Measurements from ENCODE around the gene ZC3H12C. TPM values are rescaled to one million over a fixed set of nuclear protein-coding genes. Genes with fewer than 3 reads are reported as not detected.

ZC3H12C gene
- total RNA-seq, 3 donors from 2014 or later: 0.35 to 1.3 (median 0.90) TPM

DNA sequence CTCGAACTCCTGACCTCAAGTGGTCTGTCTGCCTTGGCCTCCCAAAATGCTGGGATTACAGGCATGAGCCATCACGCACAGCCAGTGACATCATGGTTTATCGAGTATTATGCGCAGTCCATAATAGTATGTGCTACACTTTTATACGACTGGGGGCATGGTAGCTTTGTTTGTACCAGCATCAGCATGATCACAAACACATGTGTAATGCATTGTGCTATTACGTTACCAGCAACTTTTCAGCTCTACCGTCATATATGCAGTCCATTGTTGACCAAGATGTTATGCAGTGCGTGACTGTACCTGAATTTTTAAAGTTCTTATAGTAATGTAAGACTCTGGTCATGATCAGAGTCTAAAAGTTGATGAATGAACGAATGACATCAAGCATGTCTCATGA is 67.9 kb downstream of the ZC3H12C start:
- DNase-seq (no peak), ATAC-seq (no peak)
- Mint-ChIP-seq H3K36me3 (ENCODE audit: insufficient read depth) (no peaks in the 10 kb centered on the region), H3K4me3 (no peak overlapping the region), H3K27me3 (ENCODE audit: low read depth) (peaks cover 3% of the 10 kb centered on the region), H3K9me3 (no peaks in the 10 kb centered on the region), H3K4me1 (ENCODE audit: low read depth) (no peaks in the 10 kb centered on the region)

- DNase-seq (no peak), ATAC-seq (no peak)
- Mint-ChIP-seq H3K4me1 (ENCODE audit: low read depth) (no peaks in the 10 kb centered on the region), H3K9me3 (no peaks in the 10 kb centered on the region), H3K27me3 (ENCODE audit: low read depth) (peaks cover 3% of the 10 kb centered on the region), H3K4me3 (no peak overlapping the region), H3K36me3 (ENCODE audit: insufficient read depth) (no peaks in the 10 kb centered on the region)
These were observed 69.0 kb downstream of the ZC3H12C start for GRCh38 chr11:110162216-110162615.

- Mint-ChIP-seq H3K4me3 (no peak overlapping the region), H3K9me3 (no peaks in the 10 kb centered on the region), H3K36me3 (ENCODE audit: insufficient read depth) (no peaks in the 10 kb centered on the region), H3K4me1 (ENCODE audit: low read depth) (no peaks in the 10 kb centered on the region), H3K27me3 (ENCODE audit: low read depth) (no peaks in the 10 kb centered on the region)
- ATAC-seq (peak in 1 of 2 donors; percentile 14), DNase-seq (no peak)
These were observed 72.1 kb downstream of the ZC3H12C start for GRCh38 chr11:110165039-110165925.

- H3K27me3 Mint-ChIP-seq (ENCODE audit: low read depth): peaks cover 11% of the 10 kb centered on the region
- H3K36me3 Mint-ChIP-seq (ENCODE audit: insufficient read depth): no peaks in the 10 kb centered on the region
- DNase-seq (no peak), ATAC-seq (no peak)
- no peak overlapping the region for H3K4me3 Mint-ChIP-seq
- H3K9me3 Mint-ChIP-seq: no peaks in the 10 kb centered on the region
- no peaks in the 10 kb centered on the region for H3K4me1 Mint-ChIP-seq (ENCODE audit: low read depth)
These were observed 75.0 kb downstream of the ZC3H12C start for GRCh38 chr11:110168033-110168803.

DNA sequence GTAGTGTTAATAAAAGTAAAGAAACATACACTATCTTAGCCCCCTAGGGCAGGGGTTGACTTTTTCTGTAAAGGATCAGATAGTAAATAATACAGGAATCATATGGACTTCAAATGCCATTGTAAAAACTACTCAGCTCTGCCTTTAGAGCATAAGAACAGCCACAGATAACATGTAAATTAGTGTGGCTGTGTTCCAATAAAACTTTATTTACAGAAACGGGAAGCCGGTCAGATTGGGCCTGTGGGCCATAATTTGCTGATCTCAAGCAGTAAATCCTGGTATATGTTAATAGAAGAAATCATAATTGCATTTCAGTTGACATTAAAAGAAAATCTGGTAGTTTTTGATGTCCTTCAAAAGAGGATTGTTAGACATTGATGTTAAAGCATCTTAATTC is 76.5 kb downstream of the ZC3H12C start:
- DNase-seq (no peak), ATAC-seq (no peak)
- no peaks in the 10 kb centered on the region for H3K9me3 Mint-ChIP-seq
- no peaks in the 10 kb centered on the region for H3K36me3 Mint-ChIP-seq (ENCODE audit: insufficient read depth)
- H3K4me3 Mint-ChIP-seq: no peak overlapping the region
- H3K27me3 Mint-ChIP-seq (ENCODE audit: low read depth): peaks cover 16% of the 10 kb centered on the region
- H3K4me1 Mint-ChIP-seq (ENCODE audit: low read depth): peaks cover 6% of the 10 kb centered on the region

- peaks cover 16% of the 10 kb centered on the region for H3K27me3 Mint-ChIP-seq (ENCODE audit: low read depth)
- ATAC-seq: peak in 1 of 2 donors; percentile 30
These were observed 79.4 kb downstream of the ZC3H12C start for GRCh38 chr11:110172468-110173065.

DNA sequence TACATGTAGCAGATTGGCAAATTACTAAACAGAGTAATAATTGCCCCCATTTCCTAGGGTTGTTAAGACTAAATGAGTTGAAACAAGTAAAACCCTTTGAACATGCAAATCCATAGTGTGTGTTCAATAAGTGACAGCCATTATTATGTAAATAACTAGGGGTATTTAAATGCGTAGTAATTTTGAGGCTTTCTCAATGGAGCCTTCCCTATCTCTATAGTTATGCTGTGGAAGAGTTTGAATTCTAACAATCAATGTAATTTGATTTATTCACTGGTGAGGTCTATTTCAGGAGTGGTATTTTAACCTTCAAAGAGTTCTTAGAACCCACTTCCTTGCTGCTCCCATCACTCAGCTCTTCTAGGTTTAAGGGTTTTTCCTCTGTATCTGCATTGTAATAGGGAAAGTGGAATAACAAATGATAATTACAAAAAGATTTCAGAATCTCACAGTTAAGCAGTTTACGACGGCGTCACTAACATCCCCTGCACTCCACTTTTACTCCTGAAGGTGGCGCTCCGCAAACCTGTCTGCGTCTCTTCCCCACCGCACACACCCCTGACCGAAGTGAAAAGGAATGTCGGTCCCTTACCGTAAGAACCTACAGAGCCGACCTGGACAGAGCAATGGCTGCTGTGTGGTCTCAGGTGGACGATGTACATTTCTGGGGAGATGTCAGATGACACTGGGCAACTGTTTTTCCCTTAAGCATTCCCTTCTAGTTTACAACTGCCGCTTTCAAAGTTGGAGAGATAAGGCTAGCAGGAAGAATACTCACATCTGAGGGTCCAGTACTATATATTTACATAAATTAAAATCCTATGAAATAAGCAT is 80.8 kb downstream of the ZC3H12C start:
- ATAC-seq (peak; percentile 76 to 77), DNase-seq (peak; percentile 48)
- H3K27me3 Mint-ChIP-seq (ENCODE audit: low read depth): peaks cover 16% of the 10 kb centered on the region
- H3K36me3 Mint-ChIP-seq (ENCODE audit: insufficient read depth): no peaks in the 10 kb centered on the region
- H3K9me3 Mint-ChIP-seq: no peaks in the 10 kb centered on the region
- H3K4me3 Mint-ChIP-seq: peak overlapping the region; percentile 43
- peaks cover 8% of the 10 kb centered on the region for H3K4me1 Mint-ChIP-seq (ENCODE audit: low read depth)

More at GRCh38 chr11:110172468-110173065, 79.4 kb downstream of the ZC3H12C start:
- H3K36me3 Mint-ChIP-seq (ENCODE audit: insufficient read depth): no peaks in the 10 kb centered on the region
- no peak overlapping the region for H3K4me3 Mint-ChIP-seq
- DNase-seq: no peak
- H3K4me1 Mint-ChIP-seq (ENCODE audit: low read depth): peaks cover 8% of the 10 kb centered on the region
- no peaks in the 10 kb centered on the region for H3K9me3 Mint-ChIP-seq

GRCh38 chr11:110174645-110175310 is 81.6 kb downstream of the ZC3H12C start:
- Mint-ChIP-seq H3K36me3 (ENCODE audit: insufficient read depth) (no peaks in the 10 kb centered on the region), H3K4me1 (ENCODE audit: low read depth) (peaks cover 8% of the 10 kb centered on the region), H3K9me3 (no peaks in the 10 kb centered on the region), H3K4me3 (no peak overlapping the region), H3K27me3 (ENCODE audit: low read depth) (peaks cover 16% of the 10 kb centered on the region)
- no peak for DNase-seq
- no peak for ATAC-seq

DNA sequence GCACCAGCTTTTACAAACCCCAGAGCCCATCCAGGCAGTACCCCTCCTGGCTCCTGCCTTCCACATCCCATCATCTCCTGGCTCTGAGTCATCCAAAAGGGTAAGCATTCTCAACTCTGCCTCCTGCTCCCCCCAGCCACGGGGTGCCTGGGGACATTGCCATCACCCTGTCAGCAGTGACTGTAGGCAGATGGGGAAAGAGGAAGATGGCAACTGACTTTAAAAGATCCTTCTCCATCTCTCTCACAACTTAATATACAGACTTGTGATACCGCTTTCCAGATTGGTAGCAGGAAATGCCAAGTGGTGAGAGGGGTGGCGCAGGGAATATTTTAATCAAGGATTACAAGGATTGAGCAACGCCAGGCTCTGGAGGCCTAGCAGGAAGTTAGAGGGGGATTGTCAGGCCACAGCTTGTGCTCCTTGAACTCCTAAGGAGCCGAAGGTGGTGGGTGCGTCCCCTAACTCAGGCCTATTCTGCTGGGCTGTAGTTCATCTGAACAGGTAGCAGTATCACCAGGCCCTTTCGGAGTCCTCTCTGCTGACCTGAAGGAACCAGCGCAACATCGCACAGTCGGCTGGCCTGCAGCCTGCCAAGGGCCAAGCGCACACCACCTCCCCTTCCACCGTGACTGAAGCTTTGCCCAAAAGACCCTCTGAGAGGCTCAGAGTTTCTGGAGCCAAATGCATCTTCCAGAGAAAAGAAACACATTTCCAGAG is 83.3 kb downstream of the ZC3H12C start:
- Mint-ChIP-seq H3K4me3 (no peak overlapping the region), H3K4me1 (ENCODE audit: low read depth) (peaks cover 8% of the 10 kb centered on the region), H3K27me3 (ENCODE audit: low read depth) (peaks cover 16% of the 10 kb centered on the region), H3K9me3 (no peaks in the 10 kb centered on the region), H3K36me3 (ENCODE audit: insufficient read depth) (no peaks in the 10 kb centered on the region)
- ATAC-seq: no peak
- DNase-seq: no peak

GRCh38 chr11:110177086-110177456 is 83.9 kb downstream of the ZC3H12C start:
- Mint-ChIP-seq H3K9me3 (no peaks in the 10 kb centered on the region), H3K4me3 (no peak overlapping the region), H3K36me3 (ENCODE audit: insufficient read depth) (no peaks in the 10 kb centered on the region), H3K27me3 (ENCODE audit: low read depth) (peaks cover 12% of the 10 kb centered on the region), H3K4me1 (ENCODE audit: low read depth) (peaks cover 8% of the 10 kb centered on the region)
- ATAC-seq (no peak), DNase-seq (no peak)

- no peak for ATAC-seq
- DNase-seq: no peak
- H3K9me3 Mint-ChIP-seq: no peaks in the 10 kb centered on the region
- H3K4me1 Mint-ChIP-seq (ENCODE audit: low read depth): peaks cover 4% of the 10 kb centered on the region
- H3K36me3 Mint-ChIP-seq (ENCODE audit: insufficient read depth): no peaks in the 10 kb centered on the region
- H3K4me3 Mint-ChIP-seq: no peak overlapping the region
- H3K27me3 Mint-ChIP-seq (ENCODE audit: low read depth): peaks cover 3% of the 10 kb centered on the region
These were observed 85.9 kb downstream of the ZC3H12C start for GRCh38 chr11:110179064-110179463.

DNA sequence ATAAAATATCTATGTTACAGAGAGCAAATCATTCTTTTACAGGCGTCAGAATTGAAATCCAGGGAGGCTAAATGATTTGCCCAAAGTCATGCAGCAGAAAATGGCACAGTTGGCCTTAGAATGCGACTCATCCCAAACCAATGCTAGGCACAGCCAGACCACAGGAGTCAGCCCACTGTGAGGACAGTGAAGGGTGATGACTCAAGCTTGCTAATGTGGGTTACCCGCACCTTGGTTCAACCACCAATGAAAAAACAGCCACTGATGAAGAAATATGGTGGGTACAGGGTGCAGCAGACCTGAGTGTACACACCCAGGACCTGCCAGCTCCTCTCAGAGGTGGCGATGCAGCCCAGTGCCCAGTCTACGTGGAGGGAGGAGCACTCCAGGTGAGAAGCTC is 89.7 kb downstream of the ZC3H12C start:
- Mint-ChIP-seq H3K27me3 (ENCODE audit: low read depth) (no peaks in the 10 kb centered on the region), H3K4me3 (no peak overlapping the region), H3K4me1 (ENCODE audit: low read depth) (no peaks in the 10 kb centered on the region), H3K36me3 (ENCODE audit: insufficient read depth) (no peaks in the 10 kb centered on the region), H3K9me3 (no peaks in the 10 kb centered on the region)
- no peak for DNase-seq
- ATAC-seq: no peak

GRCh38 chr11:110184456-110184855 is 91.3 kb downstream of the ZC3H12C start:
- DNase-seq: no peak
- no peak for ATAC-seq
- no peaks in the 10 kb centered on the region for H3K36me3 Mint-ChIP-seq (ENCODE audit: insufficient read depth)
- no peaks in the 10 kb centered on the region for H3K4me1 Mint-ChIP-seq (ENCODE audit: low read depth)
- H3K9me3 Mint-ChIP-seq: no peaks in the 10 kb centered on the region
- H3K27me3 Mint-ChIP-seq (ENCODE audit: low read depth): no peaks in the 10 kb centered on the region
- H3K4me3 Mint-ChIP-seq: no peak overlapping the region

Data from activated T-cell treated with anti-CD3 and anti-CD28 coated beads, Interleukin-2, amount 50 U/mL, for 4 hours (primary cell).